K562 (cell line): ENCODE results near the gene DIRAS2.

Source experiments
- BRD9 ChIP-seq: fragments of 450-650 bp; IDR thresholded peaks from 2 replicates; pipeline ENCODE4 v1.6.1; 2018; ENCODE audit warnings: low read depth; ENCODE audit not compliant: partially characterized antibody
- CTCF ChIP-seq, 3 experiments: IDR thresholded peaks in 2 of 3; conservative IDR thresholded peaks in 1 of 3; 2 replicates each; pipeline ENCODE4 v1.5.1; 2011 to 2012; ENCODE audit warnings: low read length in 3 of 3, mild to moderate bottlenecking in 3 of 3, control low read depth in 2 of 3, improper control_type of control experiment in 1 of 3, inconsistent platforms in 1 of 3, low read depth in 1 of 3, mixed read lengths in 1 of 3, moderate library complexity in 1 of 3; ENCODE audit not compliant: insufficient read depth in 2 of 3
- FOXM1 ChIP-seq, 2 experiments: fragments of 450-650 bp in 1 of 2; sonication (generic) in 1 of 2; formaldehyde crosslinking in 1 of 2; IDR thresholded peaks; 2 replicates each; pipeline versions ENCODE4 v1.6.1 to v1.9.0; 2017 to 2022; ENCODE audit warnings: low read depth in 2 of 2, mild to moderate bottlenecking in 2 of 2, missing genetic modification reagents in 1 of 2, moderate library complexity in 1 of 2
- GATAD2B ChIP-seq: fragments of 450-650 bp; IDR thresholded peaks from 2 replicates; pipeline ENCODE4 v1.6.1; 2017; ENCODE audit warnings: mild to moderate bottlenecking, borderline replicate concordance
- REST ChIP-seq, 2 experiments: fragments of 450-650 bp; formaldehyde crosslinking in 1 of 2; IDR thresholded peaks; 2 replicates each; pipeline versions ENCODE4 v1.4.0 to v1.6.1; 2014 to 2020; ENCODE audit warnings: mild to moderate bottlenecking in 2 of 2, borderline replicate concordance in 1 of 2, low read depth in 1 of 2
- TEAD4 ChIP-seq, 2 experiments: sonication (generic) in 1 of 2; formaldehyde crosslinking in 1 of 2; IDR thresholded peaks; 2 replicates each; pipeline versions ENCODE4 v1.6.1 to v1.8.0; 2012 to 2022; ENCODE audit warnings: borderline replicate concordance in 1 of 2, inconsistent platforms in 1 of 2, low read length in 1 of 2, mild to moderate bottlenecking in 1 of 2, missing genetic modification reagents in 1 of 2

GRCh38 chr9:90611121-90611520, 31.5 kb downstream of the DIRAS2 start:
- TF ChIP-seq CTCF (IDR thresholded peaks at IDR 0.05 in 2 of 3, conservative IDR thresholded peaks at IDR 0.05 in 1 of 3; ENCODE audit: insufficient read depth in 2 of 3, low read depth in 1 of 3, low read length in 3 of 3) (no peak), REST (IDR thresholded peaks at IDR 0.05; ENCODE audit: borderline replicate concordance) (no peak), REST (CRISPR knock-in tag; IDR thresholded peaks at IDR 0.05; ENCODE audit: low read depth) (no peak), FOXM1 (IDR thresholded peaks at IDR 0.05; ENCODE audit: low read depth) (no peak), FOXM1 (CRISPR knock-in tag; IDR thresholded peaks at IDR 0.05; ENCODE audit: low read depth) (no peak), GATAD2B (no peak), BRD9 (no peak), TEAD4 (IDR thresholded peaks at IDR 0.05; ENCODE audit: low read length) (no peak), TEAD4 (CRISPR knock-in tag; IDR thresholded peaks at IDR 0.05; ENCODE audit: borderline replicate concordance) (no peak)
